Stimulated activated CD4-positive, alpha-beta T cell treated with anti-CD3 and anti-CD28 coated beads, Interleukin-1b, Interleukin-23, amount 100 ng/mL, for 1 hour (primary cell): ENCODE measurements around the gene C10orf105.

Experiments
- DNase-seq, 2 donors: peaks; one replicate each; pipeline ENCODE4 v3.0.0-alpha.2; 2020; ENCODE audit warnings: low read depth in 2 of 2

The C10orf105 gene

GRCh38 chr10:71737001-71737833 lies 17.6 kb upstream of the C10orf105 start:
- DNase-seq: no peak

GRCh38 chr10:71736570-71736952 lies 17.0 kb upstream of the C10orf105 start:
- no peak for DNase-seq

DNA sequence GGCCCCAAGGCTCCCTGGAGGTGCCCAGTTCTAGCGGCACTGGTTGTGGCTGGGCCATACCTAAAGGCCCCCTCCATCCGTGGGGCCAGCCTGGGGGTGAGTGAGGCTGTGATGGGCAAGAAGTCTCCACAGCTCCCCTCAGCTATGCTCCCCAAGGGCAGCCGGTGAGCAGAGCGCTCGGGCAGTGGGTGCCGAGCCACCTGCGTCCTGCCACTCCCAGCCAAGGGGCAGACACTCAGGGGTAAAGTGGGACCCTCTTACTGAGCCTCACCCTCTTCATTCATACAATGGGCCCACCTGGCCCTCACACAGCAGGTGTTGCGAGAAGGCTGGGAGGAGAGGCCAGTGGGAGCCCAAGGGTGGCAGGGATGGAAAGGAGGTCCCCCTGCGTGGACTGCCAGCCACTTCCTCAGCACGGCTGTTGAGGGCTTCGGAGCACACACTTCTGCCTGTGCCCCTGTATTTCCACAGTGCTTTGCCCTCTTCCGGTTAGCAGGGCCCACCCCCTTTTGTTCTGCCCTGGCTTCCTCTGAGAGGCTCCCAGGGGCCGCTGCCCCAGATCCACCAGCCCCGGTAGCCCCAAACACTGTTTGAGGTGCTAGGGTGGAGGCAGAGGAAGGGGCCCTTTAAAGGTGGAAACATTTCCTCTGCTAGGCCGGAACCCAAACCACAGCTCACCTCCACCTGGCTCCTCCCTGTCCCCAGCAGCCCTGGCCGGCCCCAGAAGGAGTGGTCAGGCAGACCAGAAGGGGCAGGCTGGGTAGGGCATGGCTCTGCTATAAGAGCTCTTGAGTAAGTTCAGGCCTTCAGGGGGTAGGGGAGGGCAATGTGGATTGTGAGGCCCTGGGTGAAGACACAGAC lies 16.4 kb upstream of the C10orf105 start:
- no peak for DNase-seq

GRCh38 chr10:71734797-71735196 lies 15.2 kb upstream of the C10orf105 start:
- DNase-seq: no peak

GRCh38 chr10:71731791-71732190 lies 12.2 kb upstream of the C10orf105 start:
- DNase-seq: no peak

DNA sequence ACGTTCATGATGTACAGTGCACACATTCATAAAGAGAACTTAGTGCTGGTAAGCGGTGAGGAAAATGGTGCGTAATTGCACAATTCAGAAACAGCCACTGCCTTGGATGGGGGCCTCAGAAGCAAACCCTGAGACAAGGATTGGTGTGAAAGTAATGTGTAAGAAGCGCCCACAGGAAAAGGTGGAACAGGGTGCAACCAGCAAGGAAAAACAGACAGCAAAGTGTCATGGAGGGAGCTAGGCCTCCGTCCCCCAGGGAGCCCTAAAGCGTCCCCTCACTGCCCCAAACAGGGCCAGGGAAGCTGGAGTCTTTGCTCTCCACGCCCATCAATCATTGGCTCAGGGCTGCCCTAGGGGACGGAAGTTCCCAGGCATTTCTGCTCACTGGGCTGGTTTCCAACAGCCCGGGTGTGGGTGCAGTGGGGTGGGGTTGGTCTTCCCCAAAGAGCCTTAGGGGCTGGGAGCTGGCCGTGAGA lies 9.6 kb upstream of the C10orf105 start:
- DNase-seq: no peak

- no peak for DNase-seq
These were observed 8.5 kb upstream of the C10orf105 start for GRCh38 chr10:71727738-71728737.

DNA sequence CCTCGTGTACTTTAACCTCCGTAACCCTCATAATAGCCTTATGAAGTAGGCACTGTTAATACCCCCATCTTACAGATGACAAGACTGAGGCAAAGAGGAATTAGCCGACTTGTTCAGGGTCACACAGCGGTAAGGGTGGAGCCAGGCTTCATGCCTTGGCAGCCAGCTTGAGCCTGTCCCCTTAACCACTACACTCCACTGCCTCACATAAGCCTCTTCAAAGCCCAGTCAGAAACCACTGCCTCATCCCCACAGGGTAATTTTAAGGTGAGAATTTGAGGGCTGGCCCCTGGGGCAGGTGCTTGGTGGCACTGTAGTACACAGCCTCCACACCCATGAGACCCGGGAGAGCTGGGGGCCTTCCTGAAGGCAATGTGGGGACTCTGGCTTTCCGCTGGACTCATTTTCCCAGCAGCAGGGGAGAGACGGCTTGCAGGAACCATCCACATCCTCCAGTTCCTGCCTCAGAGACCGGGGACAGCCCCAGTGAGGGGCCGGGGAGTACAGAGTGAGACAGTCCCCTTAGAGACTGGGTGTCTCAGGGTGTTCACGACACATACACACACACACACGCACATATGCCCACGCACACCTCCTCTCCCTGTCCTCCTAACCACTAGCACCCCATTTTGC lies 7.6 kb upstream of the C10orf105 start:
- DNase-seq: no peak

- DNase-seq: no peak
These were observed 7.1 kb upstream of the C10orf105 start for GRCh38 chr10:71726580-71727104.

DNA sequence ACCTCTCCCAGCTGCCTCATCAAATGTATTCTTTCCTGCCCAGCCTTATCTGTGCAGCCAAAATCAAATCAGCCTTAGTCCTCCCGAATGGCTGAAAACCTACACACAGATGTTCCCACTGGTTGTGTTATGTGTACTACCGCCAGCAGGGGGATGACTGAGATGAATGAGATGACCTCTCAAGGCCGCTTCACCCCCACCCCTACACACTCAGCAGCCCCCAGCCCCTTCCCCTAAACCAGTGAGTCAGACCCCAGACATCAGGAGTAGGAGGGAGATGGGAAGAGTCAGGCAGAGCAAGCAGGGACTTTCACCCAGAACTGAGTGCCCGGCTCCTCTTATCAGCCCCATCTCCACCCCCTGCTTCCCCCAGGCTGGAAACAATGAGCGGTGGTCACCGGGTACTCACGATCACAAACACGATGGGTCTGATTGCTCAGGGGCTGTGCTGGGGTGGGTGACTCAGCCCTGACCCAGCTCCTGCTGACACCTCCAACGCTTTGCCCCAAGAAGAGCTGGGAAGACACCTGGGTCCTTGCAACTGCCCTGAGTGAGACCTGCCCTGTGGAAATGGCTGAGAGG lies 6.5 kb upstream of the C10orf105 start:
- no peak for DNase-seq

DNA sequence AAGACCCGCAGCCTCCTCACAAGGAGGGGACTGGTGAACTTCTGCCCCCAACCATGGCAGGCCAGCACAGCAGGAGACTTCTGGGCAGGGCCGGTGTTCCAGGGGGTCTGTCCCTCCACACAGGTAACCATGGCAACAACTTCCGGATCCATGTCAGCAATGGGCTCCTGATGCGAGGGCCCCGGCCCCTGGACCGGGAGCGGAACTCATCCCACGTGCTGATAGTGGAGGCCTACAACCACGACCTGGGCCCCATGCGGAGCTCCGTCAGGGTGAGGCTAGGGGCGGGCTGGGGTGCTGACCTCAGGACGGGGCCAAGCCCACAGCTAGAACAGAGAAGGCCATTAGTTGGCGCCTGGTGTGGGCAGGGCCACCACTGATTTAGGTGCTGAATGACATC lies 5.7 kb upstream of the C10orf105 start:
- DNase-seq: no peak

GRCh38 chr10:71724539-71724938 lies 5.0 kb upstream of the C10orf105 start:
- DNase-seq: no peak

- DNase-seq: no peak
These were observed 3.7 kb upstream of the C10orf105 start for GRCh38 chr10:71723311-71723710.

GRCh38 chr10:71722849-71723248 lies 3.3 kb upstream of the C10orf105 start:
- DNase-seq: no peak

- no peak for DNase-seq
These were observed 1.7 kb upstream of the C10orf105 start for GRCh38 chr10:71721313-71721712.

GRCh38 chr10:71720288-71720687 lies 710 bp upstream of the C10orf105 start:
- DNase-seq: no peak

DNA sequence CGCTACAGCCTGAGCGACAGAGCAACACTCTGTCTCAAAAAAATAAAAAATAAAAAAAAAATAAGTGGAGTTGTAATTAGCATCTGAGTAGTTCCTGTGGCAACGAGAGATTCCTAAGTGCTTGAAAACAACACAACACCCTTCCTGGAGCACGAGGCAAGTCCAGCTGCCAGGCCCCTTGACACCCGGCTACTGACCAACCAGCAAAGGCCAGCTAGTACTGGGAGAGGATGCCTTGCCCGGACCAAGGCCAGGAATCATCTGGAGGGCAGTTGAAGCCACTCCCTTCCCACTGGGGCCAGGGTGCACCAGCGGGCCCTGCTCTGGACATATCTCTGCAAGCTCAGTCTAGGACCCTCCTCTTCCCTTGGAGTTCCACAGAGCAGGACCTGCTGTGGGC lies 536 bp downstream of the C10orf105 start:
- DNase-seq: no peak

- DNase-seq: no peak
These were observed 1.3 kb downstream of the C10orf105 start for GRCh38 chr10:71718165-71718698.

GRCh38 chr10:71717551-71717951 lies 2.0 kb downstream of the C10orf105 start:
- DNase-seq: no peak

DNA sequence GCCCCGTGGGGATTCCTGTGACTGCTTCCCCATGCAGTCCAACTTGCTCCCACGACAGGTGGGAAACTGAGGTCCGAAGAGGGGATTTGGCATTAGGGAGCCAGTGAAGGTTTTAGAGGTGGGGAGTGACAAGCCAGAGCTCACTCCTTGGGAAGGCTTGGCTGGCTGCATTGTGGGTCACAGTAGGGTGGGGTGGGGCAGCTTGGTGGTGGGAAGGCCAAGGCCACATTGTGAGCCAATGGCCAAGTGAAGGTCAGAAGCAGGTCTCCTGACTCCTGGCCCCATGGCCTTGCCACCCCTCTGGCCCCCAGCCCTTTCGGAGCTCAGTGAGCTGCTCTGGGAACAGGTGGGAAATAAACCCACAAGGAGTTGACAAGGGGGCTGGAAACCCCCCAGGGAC lies 2.5 kb downstream of the C10orf105 start:
- no peak for DNase-seq
